SIG-M5 treated with dmso at 0.1 percent for 504 hours (cell line): ENCODE measurements around the gene TOB1.
A peak's percentile ranks its signal among the peaks of the same experiment; 100 is the strongest.

ENCODE experiments used
- DNase-seq: peaks from one replicate; lab custom pipeline; 2025; ENCODE audit not compliant: unreplicated experiment; lab: John Stamatoyannopoulos, UW

Gene TOB1

GRCh38 chr17:50833510-50834428 lies 32.4 kb downstream of the TOB1 start:
- DNase-seq, result no peak

- DNase-seq, result no peak
These were observed 33.2 kb downstream of the TOB1 start for GRCh38 chr17:50832864-50833381.

GRCh38 chr17:50832267-50832863 lies 33.8 kb downstream of the TOB1 start:
- no peak for DNase-seq

GRCh38 chr17:50831471-50831928 lies 34.7 kb downstream of the TOB1 start:
- no peak for DNase-seq

GRCh38 chr17:50830994-50831393 lies 35.2 kb downstream of the TOB1 start:
- no peak for DNase-seq

- DNase-seq, result no peak
These were observed 35.8 kb downstream of the TOB1 start for GRCh38 chr17:50830352-50830751.

- DNase-seq, result no peak
These were observed 36.8 kb downstream of the TOB1 start for GRCh38 chr17:50829332-50829731.

GRCh38 chr17:50828508-50829170 lies 37.5 kb downstream of the TOB1 start:
- DNase-seq, result no peak

GRCh38 chr17:50825188-50825587 lies 41.0 kb downstream of the TOB1 start:
- DNase-seq, result no peak

- no peak for DNase-seq
These were observed 41.7 kb downstream of the TOB1 start for GRCh38 chr17:50824429-50824828.

GRCh38 chr17:50822550-50822949 lies 43.6 kb downstream of the TOB1 start:
- no peak for DNase-seq

- DNase-seq, result no peak
These were observed 45.5 kb downstream of the TOB1 start for GRCh38 chr17:50820651-50821050.

GRCh38 chr17:50818921-50819657 lies 47.1 kb downstream of the TOB1 start:
- DNase-seq, result peak; percentile 11

GRCh38 chr17:50818261-50818660 lies 47.9 kb downstream of the TOB1 start:
- no peak for DNase-seq

- DNase-seq, result no peak
These were observed 48.3 kb downstream of the TOB1 start for GRCh38 chr17:50817838-50818237.

GRCh38 chr17:50816771-50817751 lies 49.1 kb downstream of the TOB1 start:
- peak; percentile 36 for DNase-seq

GRCh38 chr17:50816271-50816670 lies 49.9 kb downstream of the TOB1 start:
- no peak for DNase-seq

- DNase-seq, result peak; percentile 24
These were observed 50.8 kb downstream of the TOB1 start for GRCh38 chr17:50815400-50815799.

GRCh38 chr17:50813583-50813982 lies 52.6 kb downstream of the TOB1 start:
- DNase-seq, result no peak
